ENCODE data around the gene LPCAT3.

LPCAT3 gene

DNA sequence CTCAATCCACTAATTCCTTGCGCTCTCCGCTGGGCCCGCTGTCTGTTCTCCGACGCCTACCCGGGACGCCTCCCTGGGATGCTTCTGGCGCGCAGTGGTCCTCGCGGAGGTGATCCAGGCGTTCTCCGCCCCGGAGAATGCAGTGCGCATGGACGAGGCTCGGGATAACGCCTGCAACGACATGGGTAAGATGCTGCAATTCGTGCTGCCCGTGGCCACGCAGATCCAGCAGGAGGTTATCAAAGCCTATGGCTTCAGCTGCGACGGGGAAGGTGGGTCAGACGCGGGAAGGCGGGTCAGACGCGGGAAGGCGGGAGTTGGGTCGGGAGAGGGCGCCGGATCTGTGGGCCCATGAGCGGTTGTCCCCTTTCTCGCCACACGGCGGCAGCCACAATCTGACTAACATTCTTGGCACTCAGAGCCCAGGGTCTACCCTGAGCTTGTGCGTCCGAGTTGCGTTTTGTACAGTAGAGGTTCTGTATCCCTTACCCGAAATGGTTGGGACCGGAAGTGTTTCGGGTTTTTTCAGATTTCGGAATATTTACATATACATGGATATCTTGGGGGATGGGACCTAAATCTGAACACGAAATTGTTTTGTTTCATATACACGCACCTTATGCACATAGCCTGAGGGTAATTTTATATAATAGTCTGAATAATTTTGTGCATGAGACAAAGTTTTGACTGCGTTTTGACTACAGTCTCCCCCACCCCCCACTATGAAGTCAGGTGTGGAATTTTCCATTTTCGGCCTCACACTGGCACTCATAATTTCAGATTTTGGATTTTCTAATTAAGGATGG lies 73.7 kb downstream of the LPCAT3 start:
- Histone ChIP-seq H3K4me3 (peak overlapping the region; percentile 50), H3K36me3 (replicated peaks) (peaks cover 19% of the 10 kb centered on the region), H3K27me3 (ENCODE audit: low read depth) (no peaks in the 10 kb centered on the region), H3K4me1 (peaks cover 16% of the 10 kb centered on the region), H3K9me3 (no peaks in the 10 kb centered on the region)
- in situ Hi-C loops (cut with MboI; ENCODE audit: low sequenced_read_pairs): loop anchor here (5.0 to 10.0 kb wide), 2 partner anchors 77 to 170 kb away; partner anchors contain the start of gene TPI1
- peak; percentile 93 to 95 for DNase-seq (ENCODE audit: low spot score in 2 of 2)

DNA sequence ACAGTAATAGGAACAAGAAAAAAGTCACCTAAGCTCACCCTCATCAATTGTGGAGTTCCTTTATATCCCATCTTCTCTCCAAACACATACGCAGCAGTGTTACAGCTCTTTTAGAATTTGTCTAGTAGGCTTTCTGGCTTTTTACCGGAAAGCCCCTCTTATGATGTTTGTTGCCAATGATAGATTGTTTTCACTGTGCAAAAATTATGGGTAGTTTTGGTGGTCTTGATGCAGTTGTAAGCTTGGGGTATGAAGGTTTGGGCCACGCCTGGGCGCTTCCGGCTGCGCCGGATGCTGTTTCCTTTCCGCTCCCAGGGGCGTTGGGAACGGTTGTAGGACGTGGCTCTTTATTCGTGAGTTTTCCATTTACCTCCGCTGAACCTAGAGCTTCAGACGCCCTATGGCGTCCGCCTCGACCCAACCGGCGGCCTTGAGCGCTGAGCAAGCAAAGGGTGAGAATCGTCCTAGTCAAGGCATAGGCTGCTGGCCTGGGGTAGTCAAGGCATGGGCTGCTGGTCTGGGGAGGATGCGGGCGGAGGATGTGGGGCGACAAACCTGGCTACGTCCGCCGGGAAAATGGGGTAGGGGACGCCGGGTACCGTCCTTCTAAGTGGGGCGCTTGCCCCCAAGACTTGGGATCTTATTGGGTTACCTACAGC lies 74.4 kb downstream of the LPCAT3 start, which contains the start of the genes C12orf57 and RNU7-1:
Gene C12orf57 (plus strand): TSS at position 301 of the 659 bp plus-strand sequence. CDS start 100 bp downstream, at position 401.
Gene RNU7-1 (plus strand): TSS at position 95 of the 659 bp plus-strand sequence.
- H3K36me3 ChIP-seq (replicated peaks): peaks cover 27% of the 10 kb centered on the region
- no peaks in the 10 kb centered on the region for H3K27me3 ChIP-seq (ENCODE audit: low read depth)
- H3K9me3 ChIP-seq: no peaks in the 10 kb centered on the region
- H3K4me3 ChIP-seq: peak within 1 kb of the TSS; percentile 50
- in situ Hi-C loops (cut with MboI; ENCODE audit: low sequenced_read_pairs): loop anchor here (5.0 to 10.0 kb wide), 2 partner anchors 77 to 171 kb away; partner anchors contain the start of gene TPI1
- DNase-seq (ENCODE audit: low spot score in 2 of 2): peak; percentile 92 to 95
- peaks cover 16% of the 10 kb centered on the region for H3K4me1 ChIP-seq

DNA sequence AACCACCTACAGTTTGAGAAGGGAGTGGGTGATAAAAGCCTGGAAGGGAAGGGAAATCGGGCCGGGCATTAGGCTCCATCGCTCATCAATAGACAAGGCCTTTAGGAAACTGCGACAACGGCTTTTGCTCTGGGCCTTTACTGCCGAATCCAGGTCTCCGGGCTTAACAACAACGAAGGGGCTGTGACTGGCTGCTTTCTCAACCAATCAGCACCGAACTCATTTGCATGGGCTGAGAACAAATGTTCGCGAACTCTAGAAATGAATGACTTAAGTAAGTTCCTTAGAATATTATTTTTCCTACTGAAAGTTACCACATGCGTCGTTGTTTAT lies 74.9 kb downstream of the LPCAT3 start:
- DNase-seq (ENCODE audit: low spot score in 2 of 2): peak; percentile 89 to 91
- H3K27me3 ChIP-seq (ENCODE audit: low read depth): no peaks in the 10 kb centered on the region
- in situ Hi-C loops (cut with MboI; ENCODE audit: low sequenced_read_pairs): loop anchor here (5.0 to 10.0 kb wide), 2 partner anchors 76 to 171 kb away; partner anchors contain the start of gene TPI1
- peaks cover 32% of the 10 kb centered on the region for H3K36me3 ChIP-seq (replicated peaks)
- no peaks in the 10 kb centered on the region for H3K9me3 ChIP-seq
- peak overlapping the region; percentile 50 for H3K4me3 ChIP-seq
- peaks cover 16% of the 10 kb centered on the region for H3K4me1 ChIP-seq

DNA sequence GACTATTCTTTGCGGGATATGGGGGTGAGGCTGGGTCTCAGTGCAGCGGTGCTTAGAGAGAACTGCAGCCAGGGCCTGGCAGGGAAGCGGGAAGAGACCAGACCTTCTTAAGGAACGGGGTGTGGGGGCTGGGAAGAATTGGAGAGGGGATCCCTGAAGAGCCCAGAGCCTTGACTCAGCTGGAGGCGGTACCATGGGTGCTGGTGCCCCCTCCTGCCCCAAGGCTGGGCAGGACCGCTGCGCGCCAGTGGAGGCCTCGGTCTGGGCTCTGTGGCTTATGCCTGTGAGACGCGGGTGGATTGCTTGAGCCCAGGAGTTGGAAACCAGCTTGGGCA lies 76.0 kb downstream of the LPCAT3 start:
- Histone ChIP-seq H3K27me3 (ENCODE audit: low read depth) (no peaks in the 10 kb centered on the region), H3K4me1 (peaks cover 18% of the 10 kb centered on the region), H3K36me3 (replicated peaks) (peaks cover 32% of the 10 kb centered on the region), H3K4me3 (no peak overlapping the region), H3K9me3 (no peaks in the 10 kb centered on the region)
- in situ Hi-C loops (cut with MboI; ENCODE audit: low sequenced_read_pairs): loop anchor here (5.0 to 10.0 kb wide), 2 partner anchors 75 to 173 kb away; partner anchors contain the start of gene TPI1
- no peak for DNase-seq (ENCODE audit: low spot score in 2 of 2)

DNA sequence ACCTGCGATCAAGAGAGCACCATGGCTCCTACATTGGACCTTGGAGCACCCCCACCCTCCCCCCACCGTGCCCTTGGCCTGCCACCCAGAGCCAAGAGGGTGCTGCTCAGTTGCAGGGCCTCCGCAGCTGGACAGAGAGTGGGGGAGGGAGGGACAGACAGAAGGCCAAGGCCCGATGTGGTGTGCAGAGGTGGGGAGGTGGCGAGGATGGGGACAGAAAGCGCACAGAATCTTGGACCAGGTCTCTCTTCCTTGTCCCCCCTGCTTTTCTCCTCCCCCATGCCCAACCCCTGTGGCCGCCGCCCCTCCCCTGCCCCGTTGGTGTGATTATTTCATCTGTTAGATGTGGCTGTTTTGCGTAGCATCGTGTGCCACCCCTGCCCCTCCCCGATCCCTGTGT lies 76.5 kb downstream of the LPCAT3 start:
- no peaks in the 10 kb centered on the region for H3K27me3 ChIP-seq (ENCODE audit: low read depth)
- H3K36me3 ChIP-seq (replicated peaks): peaks cover 36% of the 10 kb centered on the region
- in situ Hi-C loops (cut with MboI; ENCODE audit: low sequenced_read_pairs): loop anchor here (5.0 to 10.0 kb wide), 2 partner anchors 74 to 173 kb away; partner anchors contain the start of gene TPI1
- H3K4me1 ChIP-seq: peaks cover 20% of the 10 kb centered on the region
- H3K9me3 ChIP-seq: no peaks in the 10 kb centered on the region
- no peak for DNase-seq (ENCODE audit: low spot score in 2 of 2)
- no peak overlapping the region for H3K4me3 ChIP-seq

DNA sequence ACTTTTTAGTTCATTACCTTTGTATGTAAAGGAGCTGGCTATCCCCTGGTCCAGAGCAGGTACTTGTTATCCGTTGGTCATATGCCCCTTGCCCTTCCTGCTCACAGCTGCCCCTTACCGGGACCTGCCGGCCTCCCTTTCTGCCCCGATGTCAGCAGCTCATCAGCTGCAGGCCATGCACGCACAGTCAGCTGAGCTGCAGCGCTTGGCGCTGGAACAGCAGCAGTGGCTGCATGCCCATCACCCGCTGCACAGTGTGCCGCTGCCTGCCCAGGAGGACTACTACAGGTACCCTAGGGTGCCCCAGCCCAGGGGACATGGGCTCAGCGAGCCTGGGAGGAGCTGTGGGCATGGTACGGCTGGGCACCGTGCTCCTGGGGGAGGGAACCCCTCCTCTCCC lies 77.0 kb downstream of the LPCAT3 start:
- H3K36me3 ChIP-seq (replicated peaks): peaks cover 39% of the 10 kb centered on the region
- in situ Hi-C loops (cut with MboI; ENCODE audit: low sequenced_read_pairs): loop anchor here (5.0 to 10.0 kb wide), 2 partner anchors 74 to 174 kb away; partner anchors contain the start of gene TPI1
- no peaks in the 10 kb centered on the region for H3K27me3 ChIP-seq (ENCODE audit: low read depth)
- no peak for DNase-seq (ENCODE audit: low spot score in 2 of 2)
- no peaks in the 10 kb centered on the region for H3K9me3 ChIP-seq
- no peak overlapping the region for H3K4me3 ChIP-seq
- peaks cover 23% of the 10 kb centered on the region for H3K4me1 ChIP-seq

DNA sequence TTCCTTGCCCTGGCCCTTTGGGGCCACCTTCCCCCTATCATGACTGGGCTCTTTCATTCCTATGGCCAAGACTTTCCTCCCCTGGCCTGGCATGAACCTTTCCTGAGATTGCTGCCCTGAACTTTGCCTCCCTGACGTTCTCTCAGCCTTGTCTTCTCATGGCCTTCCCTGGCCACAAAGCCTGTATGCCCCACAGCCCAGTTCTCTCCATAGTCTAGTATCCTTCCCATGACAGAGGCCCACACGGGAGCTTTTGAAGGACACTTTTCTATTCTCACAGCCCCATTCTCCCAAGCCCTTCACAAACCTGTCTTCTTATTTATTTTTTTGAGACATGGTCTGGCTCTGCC lies 79.1 kb downstream of the LPCAT3 start:
- Histone ChIP-seq H3K27me3 (ENCODE audit: low read depth) (no peaks in the 10 kb centered on the region), H3K4me1 (peaks cover 13% of the 10 kb centered on the region)
- in situ Hi-C loops (cut with MboI; ENCODE audit: low sequenced_read_pairs): no loop called here

DNA sequence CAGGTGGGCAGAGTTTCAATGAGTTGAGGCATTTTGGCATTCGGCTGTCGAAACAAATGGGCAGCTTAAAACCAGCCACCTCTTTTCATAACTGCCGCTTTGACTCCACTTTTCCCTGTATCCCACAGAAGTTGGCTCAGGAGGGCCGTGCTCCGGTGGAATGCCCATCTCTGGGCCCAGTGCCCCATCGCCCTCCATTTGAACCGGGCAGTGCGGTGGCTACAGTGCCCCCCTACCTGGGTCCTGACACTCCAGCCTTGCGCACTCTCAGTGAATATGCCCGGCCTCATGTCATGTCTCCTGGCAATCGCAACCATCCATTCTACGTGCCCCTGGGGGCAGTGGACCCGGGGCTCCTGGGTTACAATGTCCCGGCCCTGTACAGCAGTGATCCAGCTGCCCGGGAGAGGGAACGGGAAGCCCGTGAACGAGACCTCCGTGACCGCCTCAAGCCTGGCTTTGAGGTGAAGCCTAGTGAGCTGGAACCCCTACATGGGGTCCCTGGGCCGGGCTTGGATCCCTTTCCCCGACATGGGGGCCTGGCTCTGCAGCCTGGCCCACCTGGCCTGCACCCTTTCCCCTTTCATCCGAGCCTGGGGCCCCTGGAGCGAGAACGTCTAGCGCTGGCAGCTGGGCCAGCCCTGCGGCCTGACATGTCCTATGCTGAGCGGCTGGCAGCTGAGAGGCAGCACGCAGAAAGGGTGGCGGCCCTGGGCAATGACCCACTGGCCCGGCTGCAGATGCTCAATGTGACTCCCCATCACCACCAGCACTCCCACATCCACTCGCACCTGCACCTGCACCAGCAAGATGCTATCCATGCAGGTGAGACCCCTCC lies 79.7 kb downstream of the LPCAT3 start:
- in situ Hi-C loops (cut with MboI; ENCODE audit: low sequenced_read_pairs): no loop called here
- H3K36me3 ChIP-seq (replicated peaks): peaks cover 66% of the 10 kb centered on the region
- H3K4me3 ChIP-seq: peak overlapping the region; percentile 67
- H3K4me1 ChIP-seq: peaks cover 13% of the 10 kb centered on the region
- DNase-seq (ENCODE audit: low spot score in 2 of 2): no peak
- H3K9me3 ChIP-seq: no peaks in the 10 kb centered on the region
- H3K27me3 ChIP-seq (ENCODE audit: low read depth): no peaks in the 10 kb centered on the region

More for the DNA sequence above, 79.1 kb downstream of the LPCAT3 start:
- H3K4me3 ChIP-seq: no peak overlapping the region
- DNase-seq (ENCODE audit: low spot score in 2 of 2): no peak
- peaks cover 60% of the 10 kb centered on the region for H3K36me3 ChIP-seq (replicated peaks)
- H3K9me3 ChIP-seq: no peaks in the 10 kb centered on the region

DNA sequence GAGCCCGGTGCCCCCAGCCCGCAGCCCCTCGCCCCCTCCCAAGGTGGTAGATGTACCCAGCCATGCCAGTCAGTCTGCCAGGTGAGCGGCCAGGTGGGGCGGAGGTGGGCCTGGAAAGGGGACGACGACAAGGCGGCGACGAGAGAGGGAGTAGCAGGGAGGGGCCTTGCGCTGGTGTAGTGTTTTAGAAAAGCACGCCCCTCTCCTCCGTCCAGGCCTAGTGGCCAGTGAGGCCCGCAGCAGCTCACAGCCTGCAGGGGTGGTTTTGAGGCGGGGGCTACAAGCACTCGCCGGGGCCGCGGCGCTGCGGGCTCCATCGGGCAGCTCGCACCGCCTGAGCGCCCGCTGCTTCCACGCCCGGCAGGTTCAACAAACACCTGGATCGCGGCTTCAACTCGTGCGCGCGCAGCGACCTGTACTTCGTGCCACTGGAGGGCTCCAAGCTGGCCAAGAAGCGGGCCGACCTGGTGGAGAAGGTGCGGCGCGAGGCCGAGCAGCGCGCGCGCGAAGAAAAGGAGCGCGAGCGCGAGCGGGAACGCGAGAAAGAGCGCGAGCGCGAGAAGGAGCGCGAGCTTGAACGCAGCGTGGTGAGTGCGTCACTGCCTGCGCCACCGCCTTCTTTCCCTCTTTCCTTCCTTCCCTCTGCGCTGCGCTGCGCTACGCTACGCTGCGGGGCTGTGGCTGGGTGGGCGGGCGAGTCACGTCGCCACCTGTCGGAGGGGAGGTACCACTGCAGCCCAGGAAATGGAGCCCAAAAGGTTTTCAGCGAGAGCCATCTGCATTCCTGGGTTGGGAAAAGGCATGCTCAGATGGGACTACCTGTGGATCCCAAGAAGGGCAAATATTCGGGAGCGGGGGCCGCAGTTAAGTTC lies 80.6 kb downstream of the LPCAT3 start:
- in situ Hi-C loops (cut with MboI; ENCODE audit: low sequenced_read_pairs): no loop called here
- DNase-seq (ENCODE audit: low spot score in 2 of 2): peak; percentile 94 to 96
- Histone ChIP-seq H3K27me3 (ENCODE audit: low read depth) (no peaks in the 10 kb centered on the region), H3K36me3 (replicated peaks) (peaks cover 68% of the 10 kb centered on the region), H3K4me3 (peak overlapping the region; percentile 67), H3K4me1 (peaks cover 7% of the 10 kb centered on the region; the same call in 1 of the 2 replicates), H3K9me3 (no peaks in the 10 kb centered on the region)

DNA sequence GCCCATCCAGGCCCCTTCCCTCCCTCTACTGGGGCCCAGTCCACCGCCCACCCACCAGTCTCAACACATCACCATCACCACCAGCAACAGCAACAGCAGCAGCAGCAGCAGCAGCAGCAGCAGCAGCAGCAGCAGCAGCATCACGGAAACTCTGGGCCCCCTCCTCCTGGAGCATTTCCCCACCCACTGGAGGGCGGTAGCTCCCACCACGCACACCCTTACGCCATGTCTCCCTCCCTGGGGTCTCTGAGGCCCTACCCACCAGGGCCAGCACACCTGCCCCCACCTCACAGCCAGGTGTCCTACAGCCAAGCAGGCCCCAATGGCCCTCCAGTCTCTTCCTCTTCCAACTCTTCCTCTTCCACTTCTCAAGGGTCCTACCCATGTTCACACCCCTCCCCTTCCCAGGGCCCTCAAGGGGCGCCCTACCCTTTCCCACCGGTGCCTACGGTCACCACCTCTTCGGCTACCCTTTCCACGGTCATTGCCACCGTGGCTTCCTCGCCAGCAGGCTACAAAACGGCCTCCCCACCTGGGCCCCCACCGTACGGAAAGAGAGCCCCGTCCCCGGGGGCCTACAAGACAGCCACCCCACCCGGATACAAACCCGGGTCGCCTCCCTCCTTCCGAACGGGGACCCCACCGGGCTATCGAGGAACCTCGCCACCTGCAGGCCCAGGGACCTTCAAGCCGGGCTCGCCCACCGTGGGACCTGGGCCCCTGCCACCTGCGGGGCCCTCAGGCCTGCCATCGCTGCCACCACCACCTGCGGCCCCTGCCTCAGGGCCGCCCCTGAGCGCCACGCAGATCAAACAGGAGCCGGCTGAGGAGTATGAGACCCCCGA lies 81.4 kb downstream of the LPCAT3 start:
- in situ Hi-C loops (cut with MboI; ENCODE audit: low sequenced_read_pairs): no loop called here
- Histone ChIP-seq H3K4me3 (peak overlapping the region; percentile 67), H3K4me1 (peaks cover 7% of the 10 kb centered on the region; the same call in 1 of the 2 replicates), H3K27me3 (ENCODE audit: low read depth) (no peaks in the 10 kb centered on the region), H3K36me3 (replicated peaks) (peaks cover 68% of the 10 kb centered on the region), H3K9me3 (no peaks in the 10 kb centered on the region)
- peak in 1 of 2 experiments; percentile 63 for DNase-seq (ENCODE audit: low spot score in 2 of 2)

DNA sequence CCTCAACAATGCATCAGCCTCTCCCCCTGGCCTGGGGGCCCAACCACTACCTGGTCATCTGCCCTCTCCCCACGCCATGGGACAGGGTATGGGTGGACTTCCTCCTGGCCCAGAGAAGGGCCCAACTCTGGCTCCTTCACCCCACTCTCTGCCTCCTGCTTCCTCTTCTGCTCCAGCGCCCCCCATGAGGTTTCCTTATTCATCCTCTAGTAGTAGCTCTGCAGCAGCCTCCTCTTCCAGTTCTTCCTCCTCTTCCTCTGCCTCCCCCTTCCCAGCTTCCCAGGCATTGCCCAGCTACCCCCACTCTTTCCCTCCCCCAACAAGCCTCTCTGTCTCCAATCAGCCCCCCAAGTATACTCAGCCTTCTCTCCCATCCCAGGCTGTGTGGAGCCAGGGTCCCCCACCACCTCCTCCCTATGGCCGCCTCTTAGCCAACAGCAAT lies 82.1 kb downstream of the LPCAT3 start:
- peaks cover 7% of the 10 kb centered on the region; the same call in 1 of the 2 replicates for H3K4me1 ChIP-seq
- H3K4me3 ChIP-seq: no peak overlapping the region; the same call in 1 of the 2 replicates
- H3K36me3 ChIP-seq (replicated peaks): peaks cover 63% of the 10 kb centered on the region
- in situ Hi-C loops (cut with MboI; ENCODE audit: low sequenced_read_pairs): no loop called here
- H3K27me3 ChIP-seq (ENCODE audit: low read depth): no peaks in the 10 kb centered on the region
- no peak for DNase-seq (ENCODE audit: low spot score in 2 of 2)
- H3K9me3 ChIP-seq: no peaks in the 10 kb centered on the region
